Lung (tissue), 12 donors: Measurements from ENCODE around the gene MIAT. TPM values are rescaled to one million over a fixed set of nuclear protein-coding genes. Genes with fewer than 3 reads are reported as not detected.

Experiments
- ATAC-seq: fragments of 200-7000 bp; cut with Tn5 transposase; one replicate; pipeline ENCODE4 v1.9.1; 2020; ENCODE audit warnings: moderate number of reproducible peaks; ENCODE audit not compliant: insufficient read depth, low FRiP score
- DNase-seq, 3 donors: peaks; one replicate each; pipeline ENCODE4 v3.0.0-alpha.2; 2013 to 2017
- H3K27ac ChIP-seq, 2 donors: one replicate each; pipeline ENCODE4 v1.5.1; 2013; ENCODE audit warnings: mild to moderate bottlenecking in 2 of 2, moderate library complexity in 2 of 2, control low read depth in 1 of 2, inconsistent platforms in 1 of 2, low read depth in 1 of 2, low read length in 1 of 2
- H3K27me3 ChIP-seq, 3 donors: one replicate each; pipeline ENCODE4 v1.5.1; 2013; ENCODE audit warnings: low read length in 2 of 3; ENCODE audit not compliant: control insufficient read depth in 3 of 3, insufficient read depth in 3 of 3
- H3K36me3 ChIP-seq, 4 donors: one replicate each; pipeline ENCODE4 v1.5.1; 2013; ENCODE audit warnings: low read length in 4 of 4, mild to moderate bottlenecking in 1 of 4, moderate library complexity in 1 of 4; ENCODE audit not compliant: control insufficient read depth in 4 of 4, insufficient read depth in 4 of 4
- H3K4me1 ChIP-seq, 5 donors: one replicate each; pipeline ENCODE4 v1.5.1; 2013; ENCODE audit warnings: low read length in 5 of 5, mild to moderate bottlenecking in 2 of 5, moderate library complexity in 1 of 5; ENCODE audit not compliant: control insufficient read depth in 5 of 5, insufficient read depth in 5 of 5
- H3K4me3 ChIP-seq: one replicate; pipeline ENCODE4 v1.5.1; 2013; ENCODE audit warnings: mild to moderate bottlenecking, control low read depth, moderate library complexity
- H3K9ac ChIP-seq, 2 donors: one replicate each; pipeline ENCODE4 v1.5.1; 2013; ENCODE audit warnings: low read length in 2 of 2, control low read depth in 1 of 2; ENCODE audit not compliant: insufficient read depth in 1 of 2
- H3K9me3 ChIP-seq, 4 donors: one replicate each; pipeline ENCODE4 v1.5.1; 2013; ENCODE audit warnings: low read length in 3 of 4, mild to moderate bottlenecking in 1 of 4, moderate library complexity in 1 of 4; ENCODE audit not compliant: control insufficient read depth in 4 of 4, insufficient read depth in 3 of 4
- WGBS, 2 donors: extraction: QIAGEN DNeasy Blood & Tissue Kit; methylation state at CpG; one replicate each; pipeline ENCODE4 v1.1.7; 2013; 5-methylcytosine and 5-hydroxymethylcytosine counted together
- polyA plus RNA-seq, 2 donors: library from polyadenylated mRNA; stranded (reverse); fragments of 200-250 nt; gene quantifications; one replicate each; pipeline ENCODE4 v1.2.1, GENCODE V29; 2013
- total RNA-seq, 2 donors: library from RNA; depleted of rRNA in 1 of 2; stranded (reverse); fragments of >200 nt in 1 of 2; gene quantifications; one replicate each; pipeline ENCODE4 v1.2.1, GENCODE V29; 2014 to 2021
- TF ChIP-seq, protein P1 (sequence below): IDR thresholded peaks from 2 replicates; pipeline ENCODE4 v1.5.1; 2012; ENCODE audit warnings: mild to moderate bottlenecking; ENCODE audit errors: control extremely low read depth, extremely low read depth
- donor health status: control.
- donor health status: control.
- donor health status: Bipolar disorder and iron deficiency.
- donor health status: healthy.
- donor health status: DM: yes; HTN: yes; CAD: no.

Gene MIAT
- total and polyA plus RNA-seq, 4 donors = 1.7 to 5.4 (median 4.8) TPM

DNA sequence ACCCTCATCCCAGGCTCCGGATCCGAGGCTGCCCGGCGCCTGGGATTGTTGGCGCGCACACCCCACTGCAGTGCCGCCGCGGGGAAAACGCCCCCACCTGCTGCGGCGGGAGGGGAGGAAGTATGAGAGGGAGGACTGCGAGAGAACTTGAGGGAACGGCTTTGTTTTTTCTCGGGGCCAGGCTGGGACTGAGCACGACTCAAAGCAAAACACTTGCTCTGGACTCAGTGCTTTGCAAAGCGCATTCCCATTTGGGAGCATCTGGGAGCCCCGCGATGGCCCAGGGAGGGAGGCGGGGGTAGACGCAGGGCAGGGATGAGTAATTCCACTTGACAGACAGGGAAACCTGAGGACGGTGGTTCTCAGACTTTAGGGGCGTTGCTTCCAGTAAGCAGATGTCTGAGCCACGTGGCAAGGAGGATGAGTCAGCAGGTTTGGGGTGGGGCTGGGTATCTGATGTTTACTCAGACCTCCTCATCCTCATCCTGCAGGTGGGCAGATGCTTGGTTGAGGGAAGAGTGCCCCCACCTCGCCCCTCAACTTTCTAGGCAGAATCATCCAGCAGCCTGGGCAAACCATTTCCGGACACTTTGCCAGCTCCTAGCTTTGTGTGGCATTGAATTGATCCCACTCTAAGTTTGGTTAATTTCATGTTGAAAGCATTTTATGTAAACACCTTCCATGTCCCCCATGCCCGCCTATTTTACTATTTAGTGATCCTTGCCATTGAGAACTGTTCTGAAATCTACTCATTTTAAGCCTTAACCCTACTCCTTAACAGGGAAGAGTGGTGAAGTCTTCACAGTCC lies 1.5 kb downstream of the MIAT start:
- no peak overlapping the region for H3K4me3 ChIP-seq
- H3K27me3 ChIP-seq = peaks cover 0 to 56% (median 49%) of the 10 kb centered on the region in 3 donors
- DNase-seq (peak in 1 of 3 donors; percentile 27), ATAC-seq (peak; percentile 65)
- no peak overlapping the region for H3K9ac ChIP-seq
- H3K4me1 ChIP-seq = peaks cover 0 to 13% (median 0%) of the 10 kb centered on the region in 5 donors
- WGBS, 2 donors = 3% methylated on average over 27 of the region's 27 CpGs
- no peak overlapping the region for H3K27ac ChIP-seq
- no peaks in the 10 kb centered on the region for H3K36me3 ChIP-seq
- TF ChIP-seq, protein P1, sequence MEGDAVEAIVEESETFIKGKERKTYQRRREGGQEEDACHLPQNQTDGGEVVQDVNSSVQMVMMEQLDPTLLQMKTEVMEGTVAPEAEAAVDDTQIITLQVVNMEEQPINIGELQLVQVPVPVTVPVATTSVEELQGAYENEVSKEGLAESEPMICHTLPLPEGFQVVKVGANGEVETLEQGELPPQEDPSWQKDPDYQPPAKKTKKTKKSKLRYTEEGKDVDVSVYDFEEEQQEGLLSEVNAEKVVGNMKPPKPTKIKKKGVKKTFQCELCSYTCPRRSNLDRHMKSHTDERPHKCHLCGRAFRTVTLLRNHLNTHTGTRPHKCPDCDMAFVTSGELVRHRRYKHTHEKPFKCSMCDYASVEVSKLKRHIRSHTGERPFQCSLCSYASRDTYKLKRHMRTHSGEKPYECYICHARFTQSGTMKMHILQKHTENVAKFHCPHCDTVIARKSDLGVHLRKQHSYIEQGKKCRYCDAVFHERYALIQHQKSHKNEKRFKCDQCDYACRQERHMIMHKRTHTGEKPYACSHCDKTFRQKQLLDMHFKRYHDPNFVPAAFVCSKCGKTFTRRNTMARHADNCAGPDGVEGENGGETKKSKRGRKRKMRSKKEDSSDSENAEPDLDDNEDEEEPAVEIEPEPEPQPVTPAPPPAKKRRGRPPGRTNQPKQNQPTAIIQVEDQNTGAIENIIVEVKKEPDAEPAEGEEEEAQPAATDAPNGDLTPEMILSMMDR = no peak
- H3K9me3 ChIP-seq = no peaks in the 10 kb centered on the region

DNA sequence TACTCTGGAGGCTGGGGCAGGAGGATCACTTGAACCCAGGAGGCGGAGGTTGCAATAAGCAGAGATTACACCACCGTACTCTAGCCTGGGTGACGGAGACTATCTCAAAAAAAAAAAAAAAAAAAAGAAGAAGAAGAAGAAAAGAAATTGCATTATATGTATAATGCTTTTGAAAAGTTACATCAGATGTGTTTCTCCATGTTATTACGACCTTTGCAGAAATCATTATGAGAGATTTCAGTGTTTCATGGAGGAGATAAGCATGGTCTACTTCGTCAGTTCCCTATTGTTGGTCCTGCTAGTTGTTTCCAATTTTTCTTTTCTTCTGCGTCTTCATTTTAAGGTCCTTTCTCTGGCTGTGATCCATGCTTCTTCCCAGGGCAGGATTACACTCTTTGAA lies 3.0 kb downstream of the MIAT start:
- TF ChIP-seq, protein P1 = no peak
- Histone ChIP-seq H3K9ac (no peak overlapping the region), H3K27ac (no peak overlapping the region), H3K4me3 (no peak overlapping the region), H3K27me3 (peaks cover 0 to 51% (median 45%) of the 10 kb centered on the region in 3 donors), H3K9me3 (no peaks in the 10 kb centered on the region), H3K36me3 (no peaks in the 10 kb centered on the region), H3K4me1 (peaks cover 0 to 13% (median 0%) of the 10 kb centered on the region in 5 donors)
- WGBS, 2 donors = 40 to 74% methylated on average over 6 of the region's 6 CpGs
- DNase-seq (no peak), ATAC-seq (no peak)

DNA sequence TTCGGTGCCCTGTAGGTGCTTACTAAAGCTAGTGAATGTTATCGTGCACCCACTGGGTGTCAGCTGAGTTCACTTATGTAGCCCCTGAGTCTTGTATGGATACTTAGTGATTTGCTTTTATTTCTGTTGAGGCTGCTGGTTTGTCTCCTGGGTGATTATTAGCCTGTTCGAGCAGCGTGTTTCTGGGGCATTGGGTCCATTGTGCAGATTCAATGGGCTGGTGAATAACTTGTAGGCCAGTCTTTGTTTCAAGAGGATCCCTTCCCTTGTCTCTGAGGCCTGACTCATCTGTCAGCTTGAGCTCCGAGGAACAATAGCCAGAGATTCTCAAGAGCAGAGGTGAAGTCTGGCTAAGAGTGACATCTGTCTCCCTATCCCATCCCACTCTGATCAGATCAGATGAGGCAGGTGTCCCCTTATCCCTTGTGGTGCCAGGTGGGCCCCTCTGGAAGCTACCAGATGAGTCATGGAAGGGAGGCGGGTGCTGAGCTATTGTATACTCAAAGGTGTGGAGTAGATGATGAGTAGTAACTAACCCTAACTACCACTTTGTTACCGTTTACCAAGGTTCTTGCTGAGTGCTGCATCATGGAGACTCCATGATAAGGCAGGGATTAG lies 3.7 kb downstream of the MIAT start:
- H3K9me3 ChIP-seq = no peaks in the 10 kb centered on the region
- no peak overlapping the region for H3K9ac ChIP-seq
- peaks cover 0 to 13% (median 0%) of the 10 kb centered on the region in 5 donors for H3K4me1 ChIP-seq
- WGBS, 2 donors = 77 to 90% methylated on average over 7 of the region's 7 CpGs
- DNase-seq (no peak), ATAC-seq (no peak)
- no peaks in the 10 kb centered on the region for H3K36me3 ChIP-seq
- H3K4me3 ChIP-seq = no peak overlapping the region
- H3K27me3 ChIP-seq = peaks cover 0 to 48% (median 47%) of the 10 kb centered on the region in 3 donors
- TF ChIP-seq, protein P1 = no peak
- no peak overlapping the region for H3K27ac ChIP-seq
